AG20443 (cell line): Measurements from ENCODE around the gene RNF220.

Experiments used
- DNase-seq: peaks from one replicate; pipeline ENCODE4 v3.0.0; 2012; ENCODE audit warnings: low spot score, mixed read lengths

RNF220 gene

GRCh38 chr1:44407430-44408211 is 2.6 kb downstream of the RNF220 start:
- no peak for DNase-seq

- DNase-seq, result no peak
Measured at GRCh38 chr1:44408212-44408582, 3.1 kb downstream of the RNF220 start.

- no peak for DNase-seq
Measured at GRCh38 chr1:44408632-44409602, 3.9 kb downstream of the RNF220 start.

- DNase-seq, result no peak
Measured at GRCh38 chr1:44409757-44410156, 4.7 kb downstream of the RNF220 start.

GRCh38 chr1:44411861-44412260 is 6.8 kb downstream of the RNF220 start:
- DNase-seq, result no peak

GRCh38 chr1:44412601-44413000 is 7.5 kb downstream of the RNF220 start:
- DNase-seq, result no peak

GRCh38 chr1:44413740-44414139 is 8.7 kb downstream of the RNF220 start:
- DNase-seq, result no peak

GRCh38 chr1:44415013-44415412 is 10.0 kb downstream of the RNF220 start:
- no peak for DNase-seq

- no peak for DNase-seq
Measured at GRCh38 chr1:44416408-44416807, 11.4 kb downstream of the RNF220 start.

- peak; percentile 74 for DNase-seq
Measured at GRCh38 chr1:44417351-44418021, 12.4 kb downstream of the RNF220 start.

GRCh38 chr1:44418022-44418673 is 13.1 kb downstream of the RNF220 start:
- no peak for DNase-seq

GRCh38 chr1:44419901-44420300 is 14.8 kb downstream of the RNF220 start:
- no peak for DNase-seq

GRCh38 chr1:44420535-44420934 is 15.5 kb downstream of the RNF220 start:
- no peak for DNase-seq

- DNase-seq, result no peak
Measured at GRCh38 chr1:44421446-44421884, 16.4 kb downstream of the RNF220 start.

- no peak for DNase-seq
Measured at GRCh38 chr1:44422161-44422560, 17.1 kb downstream of the RNF220 start.

- DNase-seq, result peak; percentile 61
Measured at GRCh38 chr1:44423591-44424537, 18.8 kb downstream of the RNF220 start.

GRCh38 chr1:44424747-44425146 is 19.7 kb downstream of the RNF220 start:
- DNase-seq, result no peak

GRCh38 chr1:44425341-44426082 is 20.5 kb downstream of the RNF220 start:
- no peak for DNase-seq

GRCh38 chr1:44431861-44432260 is 26.8 kb downstream of the RNF220 start:
- no peak for DNase-seq

- DNase-seq, result no peak
Measured at GRCh38 chr1:44433209-44433608, 28.2 kb downstream of the RNF220 start.
